Activated gamma-delta T cell treated with Interleukin-2 at 50 U/mL for 16 hours (primary cell): Measurements from ENCODE around the gene UPK1B.
A peak's percentile ranks its signal among the peaks of the same experiment; 100 is the strongest.
"Not testable (repeated sequence)": the region's sequence is repeated elsewhere in the genome, so short reads cannot be mapped to it uniquely, and the experiment has no call there.

Experiments used
- DNase-seq: peaks from one replicate; pipeline ENCODE4 v3.0.0-alpha.2; 2020

The UPK1B gene

GRCh38 chr3:119227070-119227850 lies 53.9 kb downstream of the UPK1B start:
- no peak for DNase-seq

GRCh38 chr3:119228373-119229145 lies 55.2 kb downstream of the UPK1B start:
- no peak for DNase-seq

GRCh38 chr3:119229190-119229589 lies 55.8 kb downstream of the UPK1B start:
- no peak for DNase-seq

- DNase-seq: no peak
Observed at GRCh38 chr3:119230071-119230470, 56.7 kb downstream of the UPK1B start.

- DNase-seq: no peak
Observed at GRCh38 chr3:119230745-119231144, 57.3 kb downstream of the UPK1B start.

GRCh38 chr3:119234610-119235009 lies 61.2 kb downstream of the UPK1B start:
- DNase-seq: no peak

GRCh38 chr3:119235151-119235550 lies 61.8 kb downstream of the UPK1B start:
- DNase-seq: no peak

GRCh38 chr3:119236756-119237155 lies 63.4 kb downstream of the UPK1B start:
- peak; percentile 14 for DNase-seq

- DNase-seq: no peak
Observed at GRCh38 chr3:119237299-119237698, 63.9 kb downstream of the UPK1B start.

- DNase-seq: no peak
Observed at GRCh38 chr3:119238363-119238762, 65.0 kb downstream of the UPK1B start.

GRCh38 chr3:119239206-119239820 lies 65.9 kb downstream of the UPK1B start:
- no peak for DNase-seq

GRCh38 chr3:119240101-119240590 lies 66.7 kb downstream of the UPK1B start:
- no peak for DNase-seq

GRCh38 chr3:119240591-119241434 lies 67.4 kb downstream of the UPK1B start, which contains the start of gene B4GALT4:
Gene B4GALT4 (minus strand): TSS chr3:119240878. CDS start chr3:119230099, 10,779 bp downstream.
- DNase-seq: peak; percentile 64

- not testable (repeated sequence) for DNase-seq
Observed at GRCh38 chr3:119242387-119243057, 69.1 kb downstream of the UPK1B start.

GRCh38 chr3:119243058-119243529 lies 69.7 kb downstream of the UPK1B start:
- DNase-seq: not testable (repeated sequence)

- DNase-seq: no peak
Observed at GRCh38 chr3:119243712-119244111, 70.3 kb downstream of the UPK1B start.

- DNase-seq: no peak
Observed at GRCh38 chr3:119245778-119246177, 72.4 kb downstream of the UPK1B start.
